ENCODE measurements around the gene RBMS2. TPM values are rescaled to one million over a fixed set of nuclear protein-coding genes. Genes with fewer than 3 reads are reported as not detected.
A peak's percentile ranks its signal among the peaks of the same experiment; 100 is the strongest.

The RBMS2 gene
- total RNA-seq, 1 donor: 32.8 TPM

GRCh38 chr12:56644654-56645053 lies 123.0 kb downstream of the RBMS2 start:
- TF ChIP-seq, protein P1, sequence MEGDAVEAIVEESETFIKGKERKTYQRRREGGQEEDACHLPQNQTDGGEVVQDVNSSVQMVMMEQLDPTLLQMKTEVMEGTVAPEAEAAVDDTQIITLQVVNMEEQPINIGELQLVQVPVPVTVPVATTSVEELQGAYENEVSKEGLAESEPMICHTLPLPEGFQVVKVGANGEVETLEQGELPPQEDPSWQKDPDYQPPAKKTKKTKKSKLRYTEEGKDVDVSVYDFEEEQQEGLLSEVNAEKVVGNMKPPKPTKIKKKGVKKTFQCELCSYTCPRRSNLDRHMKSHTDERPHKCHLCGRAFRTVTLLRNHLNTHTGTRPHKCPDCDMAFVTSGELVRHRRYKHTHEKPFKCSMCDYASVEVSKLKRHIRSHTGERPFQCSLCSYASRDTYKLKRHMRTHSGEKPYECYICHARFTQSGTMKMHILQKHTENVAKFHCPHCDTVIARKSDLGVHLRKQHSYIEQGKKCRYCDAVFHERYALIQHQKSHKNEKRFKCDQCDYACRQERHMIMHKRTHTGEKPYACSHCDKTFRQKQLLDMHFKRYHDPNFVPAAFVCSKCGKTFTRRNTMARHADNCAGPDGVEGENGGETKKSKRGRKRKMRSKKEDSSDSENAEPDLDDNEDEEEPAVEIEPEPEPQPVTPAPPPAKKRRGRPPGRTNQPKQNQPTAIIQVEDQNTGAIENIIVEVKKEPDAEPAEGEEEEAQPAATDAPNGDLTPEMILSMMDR (IDR thresholded peaks at IDR 0.05; ENCODE audit: insufficient read depth, low read depth, low read length): no peak
- no peak for DNase-seq (ENCODE audit: low read depth)
- peak overlapping the region; percentile 84 for H3K4me3 ChIP-seq (ENCODE audit: low read depth, low read length)

GRCh38 chr12:56645201-56645716 lies 123.6 kb downstream of the RBMS2 start:
- TF ChIP-seq, protein P1 (IDR thresholded peaks at IDR 0.05; ENCODE audit: insufficient read depth, low read depth, low read length): no peak
- DNase-seq (ENCODE audit: low read depth): no peak

More at GRCh38 chr12:56645201-56645716, 123.6 kb downstream of the RBMS2 start:
- H3K4me3 ChIP-seq (ENCODE audit: low read depth, low read length): peak overlapping the region; percentile 84

Small RNAs within 50 kb of the gene (small RNA-seq; reads per million reads assigned to genes)
- gene RNU6-343P: not detected
- 4,871 reads per million, percentile 100 among the genes with 10 or more reads in this experiment for gene SNORD59A

Other genes starting within 250 kb of the RBMS2 start
- gene CS, start 221.5 kb upstream of the RBMS2 start, total RNA-seq: 150 and 153 TPM in 2 replicates
- 94.7 and 113 TPM in 2 replicates for gene CNPY2, start 205.8 kb upstream of the RBMS2 start, total RNA-seq
- gene PAN2, start 187.8 kb upstream of the RBMS2 start, total RNA-seq: 13.0 and 14.8 TPM in 2 replicates
- 0.32 TPM in 1 of 2 replicates, not detected in the other for gene IL23A, start 182.9 kb upstream of the RBMS2 start, total RNA-seq
- gene STAT2, start 161.7 kb upstream of the RBMS2 start, total RNA-seq: 232 and 296 TPM in 2 replicates
- not detected in 2 replicates for gene APOF, start 159.0 kb upstream of the RBMS2 start, total RNA-seq
- gene TIMELESS, start 72.4 kb upstream of the RBMS2 start, total RNA-seq: 7.1 and 7.8 TPM in 2 replicates
- not detected in 2 replicates for gene MIP, start 67.2 kb upstream of the RBMS2 start, total RNA-seq
- gene SPRYD4, start 53.2 kb upstream of the RBMS2 start, total RNA-seq: 2.3 and 3.0 TPM in 2 replicates
- under 0.01 TPM in 1 of 2 replicates, not detected in the other for gene GLS2, start 33.7 kb upstream of the RBMS2 start, total RNA-seq
- 44.8 and 57.9 TPM in 2 replicates for gene BAZ2A, start 108.5 kb downstream of the RBMS2 start, total RNA-seq
- gene ATP5F1B, start 124.2 kb downstream of the RBMS2 start, total RNA-seq: 339 and 449 TPM in 2 replicates
- 62.5 and 96.7 TPM in 2 replicates for gene PTGES3, start 166.5 kb downstream of the RBMS2 start, total RNA-seq
- 656 and 670 TPM in 2 replicates for gene NACA, start 203.5 kb downstream of the RBMS2 start, total RNA-seq
- gene PRIM1, start 230.5 kb downstream of the RBMS2 start, total RNA-seq: 6.4 and 10.8 TPM in 2 replicates
- gene HSD17B6, start 241.5 kb downstream of the RBMS2 start, total RNA-seq: 3.5 and 4.2 TPM in 2 replicates

All from fibroblast of villous mesenchyme (primary cell).